HG02885 (cell line): Measurements from ENCODE around the gene FAM110A.

ENCODE experiments used
- ATAC-seq: cut with Tn5 transposase; IDR thresholded peaks from one replicate; pipeline ENCODE4 v1.9.1; 2021; ENCODE audit warnings: mild to moderate bottlenecking; ENCODE audit not compliant: unreplicated experiment, poor library complexity

The FAM110A gene

GRCh38 chr20:869606-870005, 36.1 kb downstream of the FAM110A start:
- ATAC-seq, result no peak

GRCh38 chr20:870758-871157, 37.2 kb downstream of the FAM110A start:
- ATAC-seq, result no peak

- no peak for ATAC-seq
These were observed 37.9 kb downstream of the FAM110A start for GRCh38 chr20:871436-871835.

- ATAC-seq, result no peak
These were observed 38.4 kb downstream of the FAM110A start for GRCh38 chr20:871948-872347.

GRCh38 chr20:872855-873520, 39.5 kb downstream of the FAM110A start:
- ATAC-seq, result no peak

DNA sequence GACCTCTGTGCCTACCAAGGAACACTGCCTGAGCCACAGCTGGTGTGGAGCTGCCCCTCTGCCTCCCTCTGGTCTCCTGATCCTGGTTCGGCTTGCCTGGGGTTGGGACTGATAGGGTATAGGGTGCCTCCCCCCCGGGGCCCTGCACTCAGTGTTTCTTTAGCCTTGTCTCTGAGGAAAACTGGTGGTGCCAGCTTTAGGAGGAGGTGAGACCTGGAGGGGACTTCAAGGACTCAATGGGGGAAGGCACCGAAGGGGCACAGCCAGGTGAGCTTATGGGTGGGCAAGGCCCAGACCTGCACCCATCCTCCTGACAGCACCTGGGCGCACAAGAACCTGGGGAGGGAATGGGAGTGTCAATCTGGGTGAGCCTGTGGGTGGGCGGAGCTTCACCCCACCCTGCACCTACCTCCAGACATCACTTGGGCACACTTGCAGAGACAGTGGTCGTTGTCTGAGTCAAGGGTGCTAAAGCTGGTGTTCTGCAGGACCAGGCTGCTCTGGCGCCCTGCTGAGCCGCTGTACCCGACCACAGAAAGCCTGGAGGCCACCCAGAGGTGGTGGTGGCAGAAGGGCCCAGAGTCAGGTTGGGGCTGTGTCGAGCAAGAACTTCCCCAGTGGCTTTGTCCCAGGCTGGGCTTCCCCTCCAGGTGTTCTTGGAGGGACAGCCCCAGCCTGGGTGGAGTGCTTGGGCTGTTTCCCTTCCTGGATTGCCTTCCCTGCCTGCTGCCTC, 40.5 kb downstream of the FAM110A start:
- ATAC-seq, result no peak

DNA sequence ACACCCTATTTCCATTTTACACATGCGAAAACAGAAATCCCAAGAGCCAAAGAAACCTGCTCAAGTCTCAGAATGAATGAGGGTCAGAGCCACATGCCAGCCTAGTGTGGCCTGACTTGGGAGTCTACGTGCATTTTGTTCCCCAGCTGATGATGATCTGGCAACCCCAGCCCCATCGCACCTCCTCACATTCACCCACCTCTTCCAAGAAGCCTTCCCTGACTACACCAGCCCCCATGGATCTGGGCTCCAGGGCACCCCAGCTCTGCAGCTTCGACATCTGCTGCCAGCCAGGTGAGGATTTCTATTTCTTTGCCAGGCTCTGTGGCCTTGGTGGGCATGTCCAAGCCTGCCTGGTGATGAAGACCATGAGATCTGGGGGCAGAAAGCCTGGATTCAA, 41.6 kb downstream of the FAM110A start:
- no peak for ATAC-seq

GRCh38 chr20:877814-878213, 44.3 kb downstream of the FAM110A start:
- no peak for ATAC-seq

- no peak for ATAC-seq
These were observed 45.2 kb downstream of the FAM110A start for GRCh38 chr20:878511-879307.

DNA sequence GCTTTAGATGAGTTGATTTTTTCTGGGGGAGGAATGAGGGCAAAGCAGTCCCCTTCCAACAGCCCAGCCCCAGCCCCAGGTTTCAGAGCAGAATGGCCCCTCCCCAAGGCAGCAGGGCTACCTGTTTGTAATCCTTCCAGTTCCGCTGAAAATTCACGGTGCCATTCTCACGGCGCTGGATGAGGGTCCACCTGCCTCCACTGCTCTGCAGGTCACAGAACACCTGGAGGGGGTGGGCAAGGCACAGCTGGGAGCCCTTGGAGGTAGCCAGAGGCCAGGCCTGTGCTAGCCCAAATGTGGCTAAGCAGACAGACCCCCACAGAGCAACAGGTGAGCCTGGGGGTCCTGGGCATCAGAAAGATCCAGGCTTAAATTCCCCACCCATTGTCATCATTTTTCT, 46.1 kb downstream of the FAM110A start:
- ATAC-seq, result no peak

- no peak for ATAC-seq
These were observed 47.7 kb downstream of the FAM110A start for GRCh38 chr20:881051-881782.

- ATAC-seq, result no peak
These were observed 48.2 kb downstream of the FAM110A start for GRCh38 chr20:881783-882144.

DNA sequence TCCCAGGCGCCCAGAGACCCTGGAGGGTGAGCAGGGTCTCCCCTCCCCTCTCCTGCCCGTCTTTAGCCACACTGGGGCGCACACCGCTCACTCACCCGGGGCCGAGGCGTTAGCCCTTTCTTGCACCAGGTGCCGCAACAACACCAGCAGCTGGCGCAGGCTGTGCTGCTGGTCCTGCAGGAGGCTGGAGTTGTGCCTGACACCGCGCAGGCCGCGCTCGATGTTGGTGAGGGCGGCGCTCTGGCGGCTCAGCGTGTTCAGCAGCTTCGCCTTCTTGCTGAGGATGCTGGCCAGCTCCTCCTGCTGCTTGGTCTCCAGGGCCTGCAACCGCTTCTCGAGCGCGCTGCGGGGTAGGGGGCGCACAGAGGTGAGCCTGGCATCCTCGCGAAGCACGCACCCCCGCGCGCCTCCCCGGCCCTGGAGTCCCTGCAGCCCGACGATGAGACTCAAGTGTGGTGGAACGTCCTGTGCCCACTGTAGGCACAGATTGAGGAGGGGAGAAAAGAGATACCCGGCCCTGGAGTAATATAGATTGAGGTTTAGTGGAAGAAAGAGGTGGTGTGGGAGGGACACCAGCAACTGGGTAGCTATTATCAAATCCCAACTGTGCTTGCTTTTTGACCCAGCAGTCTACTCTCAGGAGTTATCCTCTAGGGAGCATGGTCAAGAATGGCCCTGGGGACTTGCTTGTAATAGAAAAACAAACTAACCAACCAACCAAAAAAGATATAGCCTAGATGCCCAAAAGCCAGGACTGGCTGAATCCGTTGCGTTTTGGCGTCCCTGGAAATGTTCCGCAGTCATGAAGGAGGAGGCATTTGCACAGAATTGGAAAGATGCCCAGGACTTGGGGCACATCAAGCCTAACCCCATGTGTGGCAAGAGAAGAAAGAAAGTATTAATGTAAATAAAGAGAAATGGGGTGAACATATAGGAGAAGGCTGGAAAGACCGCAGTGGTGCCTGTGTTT, 51.8 kb downstream of the FAM110A start:
- no peak for ATAC-seq

GRCh38 chr20:887137-887536, 53.6 kb downstream of the FAM110A start:
- no peak for ATAC-seq

DNA sequence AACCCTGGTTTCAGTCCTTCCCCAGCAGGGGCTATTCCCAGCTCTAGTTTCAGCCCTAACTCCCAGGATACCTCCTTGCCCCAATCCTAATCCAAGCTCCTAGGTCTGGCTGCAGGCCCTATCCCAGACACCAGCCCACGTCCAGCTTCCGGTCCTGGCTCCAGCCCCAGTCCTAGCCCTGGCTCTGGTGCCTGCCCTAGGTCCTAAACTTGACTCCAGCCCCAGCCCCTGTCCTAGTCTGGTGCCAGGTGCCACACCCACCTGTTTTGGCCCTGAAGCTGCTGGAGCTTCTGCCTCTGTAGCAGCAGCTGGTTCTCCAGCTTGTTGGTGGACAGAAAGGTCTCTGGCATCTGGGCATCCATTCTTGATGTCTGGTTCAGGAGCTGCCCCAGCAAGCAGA, 54.5 kb downstream of the FAM110A start:
- ATAC-seq, result no peak

- ATAC-seq, result no peak
These were observed 55.6 kb downstream of the FAM110A start for GRCh38 chr20:889106-889505.

- no peak for ATAC-seq
These were observed 56.5 kb downstream of the FAM110A start for GRCh38 chr20:889932-890463.

GRCh38 chr20:890666-891057, 57.1 kb downstream of the FAM110A start:
- no peak for ATAC-seq

GRCh38 chr20:891058-891705, 57.7 kb downstream of the FAM110A start:
- no peak for ATAC-seq
